SK-N-MC (cell line): ENCODE data around the gene TBC1D22A.

Experiments used
- EZH2 ChIP-seq: fragments of 200-600 bp; sonication (generic); IDR thresholded peaks from one replicate; pipeline ENCODE4 v1.6.1; 2017; ENCODE audit warnings: antibody characterized with exemption
- FOXP2 ChIP-seq: optimal IDR thresholded peaks from 2 replicates; pipeline ENCODE3; 2011; ENCODE audit warnings: mild to moderate bottlenecking, moderate library complexity; ENCODE audit not compliant: insufficient read depth; ENCODE audit errors: extremely low read length, control extremely low read depth
- POLR2AphosphoS5 ChIP-seq: IDR thresholded peaks from 2 replicates; pipeline ENCODE4 v1.6.1; 2012; ENCODE audit warnings: mild to moderate bottlenecking, low read depth, low read length, borderline replicate concordance

GRCh38 chr22:47219789-47220188, 457.3 kb downstream of the TBC1D22A start:
- TF ChIP-seq EZH2 (no peak), POLR2AphosphoS5 (no peak), FOXP2 (no peak)
